KMS-11 (cell line): ENCODE measurements around the gene UBTF.

ENCODE experiments used
- H2AFZ ChIP-seq: fragments of 200-600 bp; sonication (generic); 2 replicates; pipeline ENCODE4 v1.6.1; 2016; ENCODE audit warnings: antibody characterized with exemption, mixed run types, low read depth
- H3K27ac ChIP-seq: fragments of 200-600 bp; sonication (generic); 2 replicates; pipeline ENCODE4 v1.6.1; 2016; ENCODE audit warnings: mild to moderate bottlenecking, mixed run types
- H3K27me3 ChIP-seq: fragments of 200-600 bp; sonication (generic); 2 replicates; pipeline ENCODE4 v1.6.1; 2017; ENCODE audit warnings: mild to moderate bottlenecking, low read depth, mixed run types, moderate library complexity; ENCODE audit not compliant: insufficient read depth
- H3K36me3 ChIP-seq: fragments of 200-600 bp; sonication (generic); 2 replicates; pipeline ENCODE4 v1.6.1; 2017; ENCODE audit warnings: mild to moderate bottlenecking, mixed run types; ENCODE audit not compliant: insufficient read depth
- H3K4me1 ChIP-seq: fragments of 200-600 bp; sonication (generic); 2 replicates; pipeline ENCODE4 v1.6.1; 2016; ENCODE audit warnings: mild to moderate bottlenecking, low read depth, mixed run types; ENCODE audit not compliant: poor library complexity, severe bottlenecking
- H3K4me2 ChIP-seq: fragments of 200-600 bp; sonication (generic); 2 replicates; pipeline ENCODE4 v1.7.0; 2016; ENCODE audit warnings: mild to moderate bottlenecking, mixed run types
- H3K4me3 ChIP-seq: fragments of 200-600 bp; sonication (generic); IDR thresholded peaks from 2 replicates; pipeline ENCODE4 v1.6.1; 2017; ENCODE audit warnings: low read depth, low read length, mixed read lengths; ENCODE audit not compliant: insufficient read depth
- H3K79me2 ChIP-seq: fragments of 200-600 bp; sonication (generic); 2 replicates; pipeline ENCODE4 v1.6.1; 2016; ENCODE audit warnings: low read depth, mixed run types; ENCODE audit not compliant: insufficient read depth
- H3K9ac ChIP-seq: fragments of 200-600 bp; sonication (generic); 2 replicates; pipeline ENCODE4 v1.6.1; 2016; ENCODE audit warnings: mild to moderate bottlenecking, mixed run types
- H4K20me1 ChIP-seq: fragments of 200-600 bp; sonication (generic); 2 replicates; pipeline ENCODE4 v1.6.1; 2016; ENCODE audit warnings: mild to moderate bottlenecking, mixed run types; ENCODE audit not compliant: insufficient read depth
- CTCF ChIP-seq: fragments of 200-600 bp; sonication (generic); conservative IDR thresholded peaks from 2 replicates; pipeline ENCODE4 v1.6.1; 2017; ENCODE audit warnings: low read depth, mild to moderate bottlenecking, antibody characterized with exemption, low read length, moderate library complexity, mixed read lengths

UBTF gene

GRCh38 chr17:44203731-44204440 is 15.6 kb downstream of the UBTF start:
- Histone ChIP-seq H4K20me1 (no peaks in the 10 kb centered on the region), H3K4me3 (no peak overlapping the region), H3K4me1 (peaks cover 20% of the 10 kb centered on the region), H3K36me3 (no peaks in the 10 kb centered on the region; the same call in 1 of the 2 replicates), H3K4me2 (0 out of 2 replicates have a peak overlapping the region, but pooled peaks have one; percentile 3), H3K79me2 (no peaks in the 10 kb centered on the region), H3K27me3 (no peaks in the 10 kb centered on the region), H3K9ac (no peak overlapping the region), H2AFZ (no peak overlapping the region), H3K27ac (no peak overlapping the region)
- TF ChIP-seq CTCF: peak; percentile 96

GRCh38 chr17:44202756-44203155 is 16.7 kb downstream of the UBTF start:
- H2AFZ ChIP-seq: no peak overlapping the region
- H4K20me1 ChIP-seq: no peaks in the 10 kb centered on the region
- no peak overlapping the region for H3K9ac ChIP-seq
- no peak overlapping the region for H3K4me2 ChIP-seq
- H3K4me3 ChIP-seq: no peak overlapping the region
- no peak for TF ChIP-seq CTCF
- no peaks in the 10 kb centered on the region; the same call in 1 of the 2 replicates for H3K36me3 ChIP-seq
- no peak overlapping the region for H3K27ac ChIP-seq
- peaks cover 25% of the 10 kb centered on the region for H3K4me1 ChIP-seq
- no peaks in the 10 kb centered on the region for H3K27me3 ChIP-seq
- H3K79me2 ChIP-seq: peaks cover 9% of the 10 kb centered on the region; the same call in 1 of the 2 replicates

- Histone ChIP-seq H3K27ac (peak overlapping the region; percentile 78), H2AFZ (peak overlapping the region; percentile 66), H3K36me3 (no peaks in the 10 kb centered on the region), H3K27me3 (no peaks in the 10 kb centered on the region), H4K20me1 (no peaks in the 10 kb centered on the region), H3K9ac (peak overlapping the region; percentile 74), H3K4me3 (peak overlapping the region; percentile 53), H3K4me2 (peak overlapping the region; percentile 43), H3K4me1 (peaks cover 32% of the 10 kb centered on the region), H3K79me2 (peaks cover 20% of the 10 kb centered on the region; the same call in 1 of the 2 replicates)
- no peak for TF ChIP-seq CTCF
Measured at GRCh38 chr17:44200478-44201155, 18.9 kb downstream of the UBTF start.

GRCh38 chr17:44199553-44200477 is 19.7 kb downstream of the UBTF start, which contains the start of gene ATXN7L3:
Gene ATXN7L3 (minus strand): TSS chr17:44199884. CDS start chr17:44198070, 1,814 bp downstream.
- Histone ChIP-seq H3K27ac (peak within 1 kb of the TSS; percentile 79), H3K4me2 (peak within 1 kb of the TSS; percentile 66), H3K4me3 (peak within 1 kb of the TSS; percentile 53), H4K20me1 (no peaks in the 10 kb centered on the region), H3K4me1 (peaks cover 32% of the 10 kb centered on the region), H3K9ac (peak within 1 kb of the TSS; percentile 80), H3K27me3 (no peaks in the 10 kb centered on the region), H2AFZ (peak within 1 kb of the TSS; percentile 66), H3K36me3 (no peaks in the 10 kb centered on the region; the same call in 1 of the 2 replicates), H3K79me2 (peaks cover 20% of the 10 kb centered on the region; the same call in 1 of the 2 replicates)
- no peak for TF ChIP-seq CTCF
